ENCODE results near the gene AFF2.

DNA sequence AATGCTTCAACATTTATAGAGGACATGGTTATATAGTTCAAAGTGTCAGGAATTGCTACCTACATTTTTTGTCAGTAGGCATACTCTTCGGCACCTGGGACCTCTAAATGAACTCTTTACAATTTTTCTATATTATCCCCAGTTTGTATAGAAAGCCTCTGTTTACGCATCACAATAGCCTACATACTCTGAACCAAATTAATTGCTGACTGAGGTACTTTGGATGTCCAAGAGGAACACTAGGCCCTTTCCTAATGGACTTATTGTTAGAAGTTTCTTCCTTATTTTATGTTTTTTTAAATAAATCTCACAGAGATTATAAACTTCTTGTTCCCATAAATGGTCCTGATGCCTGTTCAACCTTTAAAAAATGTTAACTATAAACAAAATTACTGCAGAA lies 8.4 kb upstream of the AFF2 start:
- TF ChIP-seq, protein P1, sequence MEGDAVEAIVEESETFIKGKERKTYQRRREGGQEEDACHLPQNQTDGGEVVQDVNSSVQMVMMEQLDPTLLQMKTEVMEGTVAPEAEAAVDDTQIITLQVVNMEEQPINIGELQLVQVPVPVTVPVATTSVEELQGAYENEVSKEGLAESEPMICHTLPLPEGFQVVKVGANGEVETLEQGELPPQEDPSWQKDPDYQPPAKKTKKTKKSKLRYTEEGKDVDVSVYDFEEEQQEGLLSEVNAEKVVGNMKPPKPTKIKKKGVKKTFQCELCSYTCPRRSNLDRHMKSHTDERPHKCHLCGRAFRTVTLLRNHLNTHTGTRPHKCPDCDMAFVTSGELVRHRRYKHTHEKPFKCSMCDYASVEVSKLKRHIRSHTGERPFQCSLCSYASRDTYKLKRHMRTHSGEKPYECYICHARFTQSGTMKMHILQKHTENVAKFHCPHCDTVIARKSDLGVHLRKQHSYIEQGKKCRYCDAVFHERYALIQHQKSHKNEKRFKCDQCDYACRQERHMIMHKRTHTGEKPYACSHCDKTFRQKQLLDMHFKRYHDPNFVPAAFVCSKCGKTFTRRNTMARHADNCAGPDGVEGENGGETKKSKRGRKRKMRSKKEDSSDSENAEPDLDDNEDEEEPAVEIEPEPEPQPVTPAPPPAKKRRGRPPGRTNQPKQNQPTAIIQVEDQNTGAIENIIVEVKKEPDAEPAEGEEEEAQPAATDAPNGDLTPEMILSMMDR (IDR thresholded peaks at IDR 0.05; ENCODE audit: low read length) = no peak
- TF ChIP-seq EZH2 (optimal IDR thresholded peaks at IDR 0.05; ENCODE audit: low read depth, low read length) (no peak), EZH2phosphoT487 (IDR thresholded peaks at IDR 0.05; ENCODE audit: low read length) (no peak)
